HepG2 (cell line): ENCODE results near the gene MTCP1.

Experiments used
- PHF8 ChIP-seq: sonication (generic); formaldehyde crosslinking; IDR thresholded peaks from 2 replicates; pipeline ENCODE4 v1.5.0; 2020; ENCODE audit warnings: missing genetic modification reagents
- PRDM10 ChIP-seq: sonication (generic); formaldehyde crosslinking; IDR thresholded peaks from 2 replicates; pipeline ENCODE4 v1.4.0; 2020; ENCODE audit warnings: low read depth, missing genetic modification reagents

- TF ChIP-seq PHF8 (CRISPR knock-in tag), result no peak
- TF ChIP-seq PRDM10, result no peak
Measured at GRCh38 chrX:155105919-155106318, 35.0 kb upstream of the MTCP1 start.
